SU-DHL-6 (cell line): ENCODE results near the gene SMAD3.

ENCODE experiments used
- H2AFZ ChIP-seq: fragments of 200-600 bp; sonication (generic); 2 replicates; pipeline ENCODE4 v1.6.1; 2014; ENCODE audit warnings: low read depth, mild to moderate bottlenecking, moderate library complexity, mixed read lengths, antibody characterized with exemption, low read length; ENCODE audit not compliant: severe bottlenecking
- H3F3A ChIP-seq: fragments of 200-600 bp; shearing (Covaris generic); 2 replicates; pipeline ENCODE4 v1.6.0; 2016; ENCODE audit warnings: antibody characterized with exemption, mild to moderate bottlenecking; ENCODE audit not compliant: insufficient read depth
- H3K27ac ChIP-seq: fragments of 200-600 bp; sonication (generic); 2 replicates; pipeline ENCODE4 v1.5.1; 2016; ENCODE audit warnings: low read depth, mild to moderate bottlenecking, low read length, moderate library complexity, mixed read lengths
- H3K27me3 ChIP-seq: fragments of 200-600 bp; sonication (generic), shearing (Covaris generic); 2 replicates; pipeline ENCODE4 v1.6.0; 2014; ENCODE audit warnings: mild to moderate bottlenecking, low read length
- H3K36me3 ChIP-seq: fragments of 200-600 bp; sonication (generic); 2 replicates; pipeline ENCODE4 v1.6.1; 2014; ENCODE audit warnings: mild to moderate bottlenecking, low read length, mixed read lengths
- H3K4me2 ChIP-seq: fragments of 300-600, 200-600 bp; shearing (Covaris generic), sonication (generic); 2 replicates; pipeline ENCODE4 v1.6.0; 2014; ENCODE audit warnings: low read length, low read depth, mild to moderate bottlenecking; ENCODE audit not compliant: poor library complexity, severe bottlenecking
- H3K4me3 ChIP-seq: fragments of 200-600 bp; sonication (generic); 2 replicates; pipeline ENCODE4 v1.5.1; 2014; ENCODE audit warnings: antibody characterized with exemption, low read length, mild to moderate bottlenecking, mixed read lengths; ENCODE audit not compliant: insufficient read depth, poor library complexity, severe bottlenecking
- H3K79me2 ChIP-seq: fragments of 200-600 bp; sonication (generic); 2 replicates; pipeline ENCODE4 v1.6.1; 2014; ENCODE audit warnings: mild to moderate bottlenecking, low read length, moderate library complexity; ENCODE audit not compliant: insufficient read depth
- H3K9ac ChIP-seq: fragments of 200-600 bp; sonication (generic); 2 replicates; pipeline ENCODE4 v1.7.0; 2014; ENCODE audit warnings: mild to moderate bottlenecking, low read length
- H3K9me2 ChIP-seq: fragments of 200-600 bp; sonication (generic); replicated peaks from 2 replicates; pipeline ENCODE4 v1.6.1; 2014; ENCODE audit warnings: low read length; ENCODE audit not compliant: insufficient read depth
- H3K9me3 ChIP-seq: fragments of 200-600 bp; sonication (generic); 2 replicates; pipeline ENCODE4 v1.6.1; 2014; ENCODE audit warnings: low read length, mixed read lengths; ENCODE audit not compliant: insufficient read depth
- H4K20me1 ChIP-seq: fragments of 200-600 bp; sonication (generic); 2 replicates; pipeline ENCODE4 v1.6.1; 2014; ENCODE audit warnings: low read depth, mild to moderate bottlenecking, antibody characterized with exemption, low read length, moderate library complexity, mixed read lengths
- CTCF ChIP-seq: fragments of 200-600 bp; sonication (generic); IDR thresholded peaks from one replicate; pipeline ENCODE4 v1.5.1; 2017; ENCODE audit warnings: antibody characterized with exemption, mild to moderate bottlenecking, low read length, moderate library complexity; ENCODE audit not compliant: insufficient read depth, poor library complexity, severe bottlenecking
- EZH2phosphoT487 ChIP-seq: fragments of 200-600 bp; sonication (generic), shearing (Covaris generic); conservative IDR thresholded peaks from 2 replicates; pipeline ENCODE4 v1.6.1; 2018; ENCODE audit warnings: mild to moderate bottlenecking, antibody characterized with exemption, low read length, moderate library complexity, mixed read lengths

Gene SMAD3

GRCh38 chr15:67061811-67062368 is 3.5 kb upstream of the SMAD3 start:
- H3K4me2 ChIP-seq, result no peak overlapping the region
- no peaks in the 10 kb centered on the region for H4K20me1 ChIP-seq
- peaks cover 8% of the 10 kb centered on the region for H3K79me2 ChIP-seq
- H3K27me3 ChIP-seq, result no peaks in the 10 kb centered on the region
- H3K9ac ChIP-seq, result no peak overlapping the region
- H3F3A ChIP-seq, result peaks cover 10% of the 10 kb centered on the region
- no peak for TF ChIP-seq EZH2phosphoT487
- TF ChIP-seq CTCF, result no peak
- no peaks in the 10 kb centered on the region for H3K36me3 ChIP-seq
- H3K4me3 ChIP-seq, result no peak overlapping the region
- no peak overlapping the region for H3K27ac ChIP-seq
- no peaks in the 10 kb centered on the region for H3K9me2 ChIP-seq
- no peak overlapping the region for H2AFZ ChIP-seq
- no peaks in the 10 kb centered on the region for H3K9me3 ChIP-seq

- no peak overlapping the region for H3K27ac ChIP-seq
- H3K9ac ChIP-seq, result no peak overlapping the region
- peaks cover 11% of the 10 kb centered on the region for H3F3A ChIP-seq
- peaks cover 14% of the 10 kb centered on the region for H3K79me2 ChIP-seq
- no peaks in the 10 kb centered on the region; the same call in 1 of the 2 replicates for H4K20me1 ChIP-seq
- no peak for TF ChIP-seq CTCF
- H3K9me2 ChIP-seq, result no peaks in the 10 kb centered on the region
- no peaks in the 10 kb centered on the region for H3K27me3 ChIP-seq
- H3K4me2 ChIP-seq, result no peak overlapping the region
- H3K36me3 ChIP-seq, result no peaks in the 10 kb centered on the region
- no peak overlapping the region for H3K4me3 ChIP-seq
- H2AFZ ChIP-seq, result no peak overlapping the region
- no peaks in the 10 kb centered on the region for H3K9me3 ChIP-seq
Observed at GRCh38 chr15:67062369-67062985, 2.9 kb upstream of the SMAD3 start.

- H3K9me2 ChIP-seq, result no peaks in the 10 kb centered on the region
- no peaks in the 10 kb centered on the region for H3K9me3 ChIP-seq
- no peak overlapping the region for H3K27ac ChIP-seq
- H4K20me1 ChIP-seq, result no peaks in the 10 kb centered on the region; the same call in 1 of the 2 replicates
- H3K4me3 ChIP-seq, result no peak overlapping the region
- TF ChIP-seq CTCF, result no peak
- TF ChIP-seq EZH2phosphoT487, result no peak
- no peaks in the 10 kb centered on the region for H3K36me3 ChIP-seq
- no peak overlapping the region for H2AFZ ChIP-seq
- H3F3A ChIP-seq, result peaks cover 19% of the 10 kb centered on the region
- peaks cover 29% of the 10 kb centered on the region for H3K79me2 ChIP-seq
- H3K27me3 ChIP-seq, result no peaks in the 10 kb centered on the region
- no peak overlapping the region for H3K4me2 ChIP-seq
- no peak overlapping the region for H3K9ac ChIP-seq
Observed at GRCh38 chr15:67063689-67064606, 1.5 kb upstream of the SMAD3 start.
